ENCODE data around the gene SH3RF3. TPM values are rescaled to one million over a fixed set of nuclear protein-coding genes. Genes with fewer than 3 reads are reported as not detected.

The SH3RF3 gene
- total and polyA plus RNA-seq, 2 of the 13 experiments (the other 11 are each of a cell fraction or from before 2014, with no cell fraction given) = 0.04 TPM; not detected in 1

DNA sequence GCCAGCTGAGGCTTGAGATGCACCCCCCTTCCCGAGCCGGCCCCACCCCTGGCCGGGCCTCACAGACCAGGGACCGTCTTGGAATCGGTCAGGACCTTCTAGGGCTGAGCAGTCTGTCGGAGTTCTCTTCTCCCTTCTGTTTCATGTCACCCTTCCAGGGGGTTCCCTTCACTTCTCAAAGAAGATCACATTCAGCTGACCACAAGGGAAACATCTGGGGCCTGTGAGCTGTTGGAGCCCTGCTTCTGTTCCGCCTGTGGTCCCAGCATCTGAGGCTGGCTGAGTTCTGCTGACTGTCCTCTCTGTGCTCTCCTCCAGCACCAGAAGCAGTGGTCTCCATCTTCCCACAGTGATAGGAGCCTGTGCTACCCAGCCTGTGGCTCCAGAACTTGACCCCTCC is 378.2 kb downstream of the SH3RF3 start (continued):
- no peak for TF ChIP-seq CBFB (CRISPR knock-in tag; IDR thresholded peaks at IDR 0.05)
- TF ChIP-seq HOXA9 (CRISPR knock-in tag; IDR thresholded peaks at IDR 0.05; ENCODE audit: borderline replicate concordance) = no peak
- no peak for TF ChIP-seq MYC (CRISPR knock-in tag; IDR thresholded peaks at IDR 0.05; ENCODE audit: borderline replicate concordance)
- no peak for TF ChIP-seq ZNF430 (CRISPR knock-in tag; IDR thresholded peaks at IDR 0.05)
- no peak for TF ChIP-seq ETV5 (CRISPR knock-in tag; IDR thresholded peaks at IDR 0.05; ENCODE audit: borderline replicate concordance)
- TF ChIP-seq POLR2A (IDR thresholded peaks at IDR 0.05; ENCODE audit: insufficient read depth in 1 of 2, low read depth in 2 of 2, low read length in 2 of 2) = no peak

- H3K9me3 ChIP-seq (ENCODE audit: low read length) = no peaks in the 10 kb centered on the region
- no peaks in the 10 kb centered on the region; the same call in 1 of the 2 replicates for H4K20me1 ChIP-seq (ENCODE audit: insufficient read depth, low read length)
- no peak overlapping the region for H3K27ac ChIP-seq (ENCODE audit: extremely low read length, insufficient read depth, low read length)
- no TSS peak for BruUV-seq (replicated peaks)
- TF ChIP-seq ZNF329 (CRISPR knock-in tag; IDR thresholded peaks at IDR 0.05; ENCODE audit: low read depth) = peak; percentile 94
- TF ChIP-seq MNT (IDR thresholded peaks at IDR 0.05) = peak; percentile 32
- TF ChIP-seq NBN (conservative IDR thresholded peaks at IDR 0.05) = no peak
- H3K36me3 ChIP-seq (replicated peaks in 1 of 2; ENCODE audit: control insufficient read depth in 1 of 2, insufficient read depth in 2 of 2, low read length in 2 of 2) = no peaks in the 10 kb centered on the region
- CTCF ChIA-PET (ENCODE audit: low intra/inter-chr PET ratio, low total read pairs) = no interaction called here
- peaks cover 3 to 20% of the 10 kb centered on the region in 2 experiments; a peak in 2 of 5 replicates for H3K27me3 ChIP-seq (ENCODE audit: control insufficient read depth in 1 of 2, insufficient read depth in 2 of 2, low read length in 2 of 2)
- DNase-seq (ENCODE audit: low spot score) = no peak
- POLR2A ChIA-PET = no interaction called here
- no peak overlapping the region for H2AFZ ChIP-seq (ENCODE audit: low read length)
- no peaks in the 10 kb centered on the region for H3K4me1 ChIP-seq (ENCODE audit: insufficient read depth, low read length)
- no peak overlapping the region for H3K4me2 ChIP-seq (ENCODE audit: low read depth, low read length)
- intact Hi-C loops (cut with micrococcal nuclease; ENCODE audit: unreplicated experiment) = no loop called here
- no peak for ATAC-seq
- FAIRE-seq = no peak
- in situ Hi-C loops (cut with HindIII; ENCODE audit: extremely low pct_ligation_motif_present, low pct_unique_long_range_greater_than_20kb) = no loop called here
- H3K4me3 ChIP-seq (replicated peaks in 1 of 3; ENCODE audit: insufficient read depth in 1 of 3, low read depth in 2 of 3, low read length in 3 of 3) = no peak overlapping the region
- 2% methylated on average over 6 of the region's 6 CpGs for WGBS (ENCODE audit: low lambda C conversion rate)
- H3K9ac ChIP-seq (ENCODE audit: insufficient read depth, low read depth, low read length) = no peak overlapping the region
- no peaks in the 10 kb centered on the region for H3K79me2 ChIP-seq (ENCODE audit: insufficient read depth, low read length)
Measured at GRCh38 chr2:109507828-109508227, 378.8 kb downstream of the SH3RF3 start.
